HG03460 (cell line): ENCODE measurements around the gene KHDC3L.

Experiments used
- ATAC-seq: cut with Tn5 transposase; IDR thresholded peaks from one replicate; pipeline ENCODE4 v1.9.1; 2021; ENCODE audit not compliant: unreplicated experiment

Gene KHDC3L

GRCh38 chr6:73362358-73362757, at the start of gene KHDC3L:
Gene KHDC3L, plus strand, starts transcription at chr6:73362658. Its CDS starts 72 bp downstream, at chr6:73362730.
- no peak for ATAC-seq

GRCh38 chr6:73314577-73315492, 47.6 kb upstream of the KHDC3L start:
- no peak for ATAC-seq

GRCh38 chr6:73323323-73323722, 39.1 kb upstream of the KHDC3L start:
- no peak for ATAC-seq

- ATAC-seq = no peak
Measured at GRCh38 chr6:73325656-73326055, 36.8 kb upstream of the KHDC3L start.

GRCh38 chr6:73328790-73329189, 33.7 kb upstream of the KHDC3L start:
- ATAC-seq = no peak

- ATAC-seq = no peak
Measured at GRCh38 chr6:73329201-73329600, 33.3 kb upstream of the KHDC3L start.

- ATAC-seq = no peak
Measured at GRCh38 chr6:73339340-73339739, 23.1 kb upstream of the KHDC3L start.

- ATAC-seq = no peak
Measured at GRCh38 chr6:73340048-73340447, 22.4 kb upstream of the KHDC3L start.

GRCh38 chr6:73341335-73341734, 21.1 kb upstream of the KHDC3L start:
- ATAC-seq = no peak

GRCh38 chr6:73342174-73342573, 20.3 kb upstream of the KHDC3L start:
- no peak for ATAC-seq

GRCh38 chr6:73343164-73343563, 19.3 kb upstream of the KHDC3L start:
- no peak for ATAC-seq

GRCh38 chr6:73348550-73349204, 13.8 kb upstream of the KHDC3L start:
- no peak for ATAC-seq

GRCh38 chr6:73349311-73349710, 13.1 kb upstream of the KHDC3L start:
- no peak for ATAC-seq

GRCh38 chr6:73353636-73354593, 8.5 kb upstream of the KHDC3L start, which contains the start of gene DPPA5:
Gene DPPA5, minus strand, starts transcription at chr6:73354276. Its CDS starts 51 bp downstream, at chr6:73354225.
- no peak for ATAC-seq

GRCh38 chr6:73362869-73363536, 545 bp downstream of the KHDC3L start:
- ATAC-seq = no peak

- ATAC-seq = no peak
Measured at GRCh38 chr6:73363537-73363875, 1.0 kb downstream of the KHDC3L start.

- ATAC-seq = no peak
Measured at GRCh38 chr6:73364121-73364520, 1.7 kb downstream of the KHDC3L start.

GRCh38 chr6:73364549-73364948, 2.1 kb downstream of the KHDC3L start:
- no peak for ATAC-seq

- no peak for ATAC-seq
Measured at GRCh38 chr6:73367761-73368355, 5.4 kb downstream of the KHDC3L start.

- ATAC-seq = no peak
Measured at GRCh38 chr6:73368675-73369074, 6.2 kb downstream of the KHDC3L start.
